ENCODE data around the gene CDHR2. TPM values are rescaled to one million over a fixed set of nuclear protein-coding genes. Genes with fewer than 3 reads are reported as not detected.
"Not testable (repeated sequence)": the region's sequence is repeated elsewhere in the genome, so short reads cannot be mapped to it uniquely, and the experiment has no call there.

The CDHR2 gene
- total RNA-seq, 2 experiments from 2014 or later = 1.3 to 2.4 TPM

DNA sequence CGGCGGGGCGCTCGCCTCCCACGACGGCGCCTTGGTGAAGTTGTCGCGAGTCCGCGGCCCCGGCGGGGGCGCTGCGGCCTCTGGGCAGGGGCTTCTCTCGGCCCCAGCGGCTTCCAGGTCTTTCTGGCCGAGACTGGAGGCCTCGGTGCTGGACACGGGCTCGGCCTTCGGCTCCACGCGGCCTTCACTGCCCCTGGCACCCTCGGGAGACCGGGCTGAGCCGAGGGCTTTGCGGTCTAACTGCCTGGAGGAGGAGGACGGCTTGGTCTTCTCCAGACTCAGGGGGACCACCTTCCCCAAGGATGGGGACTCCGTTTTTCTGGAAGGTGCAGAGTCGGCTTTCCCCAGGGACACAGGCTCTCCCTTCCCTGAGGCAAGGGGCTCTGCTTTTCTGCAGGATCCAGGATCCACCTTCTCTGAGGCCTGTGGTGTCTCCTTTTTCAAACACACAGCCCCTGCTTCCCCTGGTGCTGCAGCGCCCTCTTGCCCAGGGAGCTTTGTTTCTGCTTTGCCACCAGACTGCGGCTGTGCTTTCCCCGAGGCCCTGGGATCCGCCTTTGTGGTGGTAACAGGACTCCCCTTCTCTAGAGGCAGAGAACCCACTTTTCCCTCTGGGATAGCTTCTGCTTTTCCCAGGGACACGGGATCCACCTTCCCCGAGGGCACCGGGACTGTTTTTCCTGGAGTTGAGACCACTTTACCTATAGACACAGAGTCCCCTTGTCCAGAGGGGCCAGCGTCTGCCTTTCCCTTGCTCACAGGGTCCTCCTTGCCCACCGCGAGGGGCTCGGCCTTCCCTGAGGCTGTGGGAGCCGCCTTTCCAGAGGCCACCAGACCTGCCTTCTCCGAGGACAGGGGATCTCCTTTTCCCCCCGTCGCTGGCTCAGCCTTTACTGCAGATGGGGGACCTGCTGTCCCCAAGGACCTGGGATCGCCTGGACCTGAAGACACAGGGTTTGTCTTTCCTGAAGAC is 48.6 kb downstream of the CDHR2 start:
- DNase-seq = no peak
- Mint-ChIP-seq H3K4me1 (peaks cover 9% of the 10 kb centered on the region), H3K36me3 (ENCODE audit: low read depth) (no peaks in the 10 kb centered on the region), H3K4me3 (no peak overlapping the region), H3K9me3 (no peaks in the 10 kb centered on the region), H3K27ac (no peak overlapping the region), H3K27me3 (peaks cover 2% of the 10 kb centered on the region)
- CTCF ChIA-PET = interaction anchor here (0.9 to 4.0 kb wide), 4 partner anchors 10 to 40 kb away, joined by 3 to 19 read pairs (median 4); no protein-coding TSS in a partner anchor
- POLR2A ChIA-PET = no interaction called here

DNA sequence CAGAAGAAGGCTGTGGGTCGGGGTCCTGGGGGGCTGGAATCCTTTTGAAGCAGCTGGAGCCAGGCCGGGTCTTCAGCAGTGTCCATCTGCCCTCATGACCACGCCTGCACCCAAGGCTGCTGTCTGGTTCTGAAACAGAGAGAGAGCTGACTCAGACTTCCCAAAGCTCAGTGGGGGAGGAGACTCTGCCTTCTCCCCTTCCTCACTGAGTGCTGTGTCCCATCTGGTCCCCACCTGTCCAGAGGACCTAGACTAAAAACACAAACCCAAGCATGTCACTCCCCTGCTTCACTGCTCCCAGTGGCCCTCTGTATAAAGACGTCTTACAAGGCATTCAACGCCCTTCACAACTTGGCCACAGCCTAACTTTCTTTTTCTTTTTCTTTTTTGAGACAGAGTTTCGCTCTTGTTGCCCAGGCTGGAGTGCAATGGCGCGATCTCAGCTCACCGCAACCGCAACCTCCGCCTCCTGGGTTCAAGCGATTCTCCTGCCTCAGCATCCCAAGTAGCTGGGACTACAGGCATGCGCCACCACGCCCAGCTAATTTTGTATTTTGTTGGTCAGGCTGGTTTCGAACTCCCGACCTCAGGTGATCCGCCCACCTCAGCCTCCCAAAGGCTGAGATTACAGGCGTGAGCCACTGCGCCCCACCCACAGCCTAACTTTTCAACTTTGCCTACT is 50.7 kb downstream of the CDHR2 start:
- POLR2A ChIA-PET; H3K27ac Mint-ChIP-seq; H3K36me3 Mint-ChIP-seq (ENCODE audit: low read depth); H3K9me3 Mint-ChIP-seq; H3K27me3 Mint-ChIP-seq; H3K4me3 Mint-ChIP-seq; H3K4me1 Mint-ChIP-seq; DNase-seq: not testable (repeated sequence)
- CTCF ChIA-PET = interaction anchor here (0.5 to 1.4 kb wide), 4 partner anchors 13 to 501 kb away, joined by 3 to 4 read pairs (median 4); no protein-coding TSS in a partner anchor

DNA sequence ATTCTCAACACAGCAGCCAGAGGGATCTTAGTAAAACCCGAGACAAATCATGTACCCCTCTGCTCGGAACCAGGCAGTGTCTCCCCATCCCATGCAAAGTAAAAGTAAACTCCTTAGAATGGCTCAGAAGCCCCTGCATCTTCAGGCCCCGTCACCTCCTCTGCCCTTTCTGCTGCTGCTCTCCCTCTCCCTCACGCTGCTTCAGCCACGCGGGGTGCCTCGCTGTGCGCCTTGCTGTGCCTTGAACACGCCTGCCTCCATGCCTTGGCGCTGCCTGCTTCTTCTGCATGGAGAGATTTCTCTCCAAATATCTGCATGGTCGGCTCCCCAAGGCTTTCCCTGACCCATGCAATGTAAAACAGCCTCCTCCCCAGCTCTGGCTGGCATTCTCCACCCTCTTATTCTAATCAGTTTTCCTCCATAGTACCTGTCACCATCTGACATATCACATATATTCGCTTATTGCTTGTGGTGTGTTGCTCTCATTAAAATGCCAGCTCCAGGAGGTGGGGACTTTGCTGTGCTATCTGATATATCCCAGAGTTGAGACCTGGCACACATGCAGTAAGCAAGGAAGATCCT is 52.9 kb downstream of the CDHR2 start:
- Mint-ChIP-seq H3K27ac (no peak overlapping the region), H3K4me1 (no peaks in the 10 kb centered on the region), H3K9me3 (no peaks in the 10 kb centered on the region), H3K27me3 (peaks cover 8% of the 10 kb centered on the region), H3K36me3 (ENCODE audit: low read depth) (no peaks in the 10 kb centered on the region), H3K4me3 (no peak overlapping the region)
- CTCF ChIA-PET = no interaction called here
- POLR2A ChIA-PET = no interaction called here
- DNase-seq = no peak

DNA sequence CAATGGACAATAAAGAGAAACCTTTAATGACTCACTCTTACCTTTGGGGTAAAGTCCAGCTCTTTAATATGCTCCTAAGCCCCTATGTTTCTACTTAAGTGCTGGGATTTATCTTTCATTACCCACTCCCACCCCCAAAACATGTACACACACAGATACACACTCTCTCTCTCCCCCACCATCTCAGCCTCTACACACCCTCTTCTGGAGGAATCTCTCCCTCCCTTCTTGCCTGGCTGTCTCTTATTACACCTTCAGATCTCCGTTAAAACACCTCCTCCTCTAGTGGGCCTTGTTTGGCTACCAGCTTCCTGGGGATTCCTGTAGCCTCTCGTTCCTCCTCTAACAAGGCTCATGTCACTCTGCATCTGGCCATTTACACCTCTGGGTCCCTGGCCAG is 53.9 kb downstream of the CDHR2 start:
- Mint-ChIP-seq H3K9me3 (no peaks in the 10 kb centered on the region), H3K4me1 (peaks cover under 1% of the 10 kb centered on the region), H3K27ac (no peak overlapping the region), H3K27me3 (peaks cover 8% of the 10 kb centered on the region), H3K4me3 (no peak overlapping the region), H3K36me3 (ENCODE audit: low read depth) (no peaks in the 10 kb centered on the region)
- CTCF ChIA-PET = no interaction called here
- POLR2A ChIA-PET = no interaction called here
- no peak for DNase-seq

DNA sequence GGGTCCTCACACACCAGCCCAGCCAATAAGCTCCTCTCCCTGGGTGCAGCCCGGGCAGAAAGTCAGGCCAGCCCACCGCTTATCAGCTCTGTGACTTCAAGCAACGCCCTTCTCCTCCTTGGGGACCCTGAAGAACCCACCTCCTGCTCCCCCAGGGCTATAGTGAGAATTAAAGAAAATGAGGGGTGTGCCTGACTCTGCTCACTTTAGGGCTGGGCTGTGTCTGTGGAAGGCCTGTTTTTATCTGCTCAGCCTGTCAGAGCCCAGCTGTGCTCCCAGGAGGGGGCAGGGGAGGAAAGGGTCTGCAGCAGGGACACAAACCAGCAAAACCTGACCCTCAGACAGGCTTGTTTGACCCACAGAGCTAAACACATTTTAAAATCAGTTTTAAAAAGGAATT is 56.9 kb downstream of the CDHR2 start:
- Mint-ChIP-seq H3K27ac (no peak overlapping the region), H3K27me3 (peaks cover 20% of the 10 kb centered on the region), H3K9me3 (no peaks in the 10 kb centered on the region), H3K4me1 (peaks cover 16% of the 10 kb centered on the region), H3K4me3 (no peak overlapping the region), H3K36me3 (ENCODE audit: low read depth) (no peaks in the 10 kb centered on the region)
- POLR2A ChIA-PET = interaction anchor here (0.7 kb wide), 1 partner anchor 186 kb away, joined by 4 read pairs; no protein-coding TSS in a partner anchor
- no peak for DNase-seq
- CTCF ChIA-PET = interaction anchor here (1.1 to 3.3 kb wide), 4 partner anchors 9 to 55 kb away, joined by 3 to 19 read pairs (median 4); no protein-coding TSS in a partner anchor

DNA sequence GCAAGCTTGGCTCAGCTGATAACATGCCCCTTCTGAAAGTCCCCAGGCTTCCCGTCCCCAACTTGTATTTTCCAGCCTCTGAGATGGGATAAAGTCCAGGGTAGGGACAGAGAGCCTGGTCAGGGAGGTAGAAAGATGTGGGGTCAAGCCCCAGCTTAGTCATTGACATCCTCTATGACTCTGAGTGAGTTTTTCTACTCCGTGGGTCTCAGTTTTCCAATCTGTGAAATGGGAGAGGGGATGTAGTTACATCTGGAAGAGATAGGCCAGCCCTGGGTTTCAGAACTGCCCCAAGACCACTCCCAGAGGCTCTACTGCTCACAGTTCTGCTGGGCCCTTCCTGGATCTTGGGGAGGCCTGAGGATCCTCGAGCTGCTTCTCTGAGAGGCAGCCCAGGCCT is 57.7 kb downstream of the CDHR2 start:
- Mint-ChIP-seq H3K4me1 (peaks cover 19% of the 10 kb centered on the region), H3K4me3 (no peak overlapping the region), H3K27ac (no peak overlapping the region), H3K9me3 (no peaks in the 10 kb centered on the region), H3K27me3 (peaks cover 24% of the 10 kb centered on the region), H3K36me3 (ENCODE audit: low read depth) (no peaks in the 10 kb centered on the region)
- no peak for DNase-seq
- ChIA-PET CTCF (interaction anchor here (0.5 to 3.3 kb wide), 4 partner anchors 8 to 158 kb away, joined by 4 to 19 read pairs (median 5); partner anchors contain the start of gene FAF2), POLR2A (no interaction called here)

DNA sequence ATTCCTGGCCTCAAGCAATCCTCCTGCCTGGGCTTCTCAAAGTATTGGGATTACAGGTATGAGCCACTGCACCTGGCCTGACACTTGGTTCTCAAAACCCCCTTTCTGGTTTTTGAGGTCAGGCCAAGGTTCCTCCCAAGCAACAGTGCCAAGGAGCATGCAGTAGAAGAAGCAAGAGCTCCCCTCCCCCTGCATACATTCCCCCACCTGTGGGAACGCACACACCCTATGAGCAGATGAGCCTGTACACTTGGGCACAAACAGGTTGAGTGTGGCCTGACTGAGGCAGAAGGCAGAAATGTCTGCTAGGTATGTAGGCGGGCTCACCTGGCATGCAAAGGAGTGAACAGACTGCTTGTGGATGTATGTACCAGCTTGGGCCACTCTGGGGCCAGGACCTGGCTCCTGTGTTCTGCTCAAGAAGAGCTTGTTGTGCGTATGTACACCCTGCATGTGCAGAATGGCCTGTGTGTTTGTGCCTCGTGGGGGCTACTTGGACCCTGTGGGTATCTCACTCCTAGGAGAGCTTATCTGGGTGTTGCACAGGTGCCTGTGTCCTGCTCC is 59.1 kb downstream of the CDHR2 start:
- Mint-ChIP-seq H3K36me3 (ENCODE audit: low read depth) (no peaks in the 10 kb centered on the region), H3K9me3 (no peaks in the 10 kb centered on the region), H3K27ac (no peak overlapping the region), H3K27me3 (peaks cover 33% of the 10 kb centered on the region), H3K4me1 (peaks cover 19% of the 10 kb centered on the region), H3K4me3 (peak overlapping the region; percentile 87)
- ChIA-PET CTCF (interaction anchor here (0.7 to 3.3 kb wide), 6 partner anchors 11 to 239 kb away, joined by 3 to 19 read pairs (median 4); partner anchors contain the start of genes CLTB and FAF2), POLR2A (no interaction called here)
- no peak for DNase-seq

DNA sequence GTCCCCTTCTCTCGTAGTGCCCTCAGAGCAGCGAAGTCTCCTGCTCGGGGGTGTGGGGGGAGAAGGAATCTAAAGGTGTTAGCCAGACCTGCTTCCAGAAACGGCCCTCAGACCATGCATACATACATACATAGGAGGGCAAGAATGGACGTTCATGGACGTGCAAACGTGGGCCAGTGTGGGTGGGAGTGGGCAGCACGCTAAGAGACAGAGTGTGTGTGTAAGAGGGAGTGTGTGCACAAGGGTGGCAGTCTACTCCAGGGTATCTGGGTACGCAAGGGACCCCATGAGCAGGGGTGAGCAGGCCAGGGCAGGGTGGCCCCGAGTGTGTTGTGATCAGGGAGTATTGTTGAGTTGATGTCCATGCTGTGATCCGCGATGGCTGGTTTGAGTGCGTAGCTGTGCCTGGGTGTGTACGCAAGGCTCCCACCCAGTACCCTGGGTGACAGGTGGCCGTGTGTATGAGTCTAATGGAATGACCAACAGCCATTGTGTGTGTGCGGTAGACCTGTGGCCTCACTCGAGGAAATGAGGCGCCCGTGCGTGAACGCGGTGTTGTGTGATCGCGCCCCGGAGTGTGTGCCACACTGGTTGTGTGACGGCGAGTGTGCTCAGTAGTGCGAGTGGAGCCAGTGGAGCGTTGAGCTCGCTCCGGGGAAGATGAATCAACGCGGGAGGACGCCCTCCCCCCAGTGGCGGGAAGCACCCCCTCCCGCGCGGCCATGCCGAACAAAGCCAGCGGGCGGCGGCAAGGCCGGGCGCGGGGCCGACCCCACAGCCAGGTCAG is 60.0 kb downstream of the CDHR2 start:
- peaks cover 37% of the 10 kb centered on the region for H3K27me3 Mint-ChIP-seq

DNA sequence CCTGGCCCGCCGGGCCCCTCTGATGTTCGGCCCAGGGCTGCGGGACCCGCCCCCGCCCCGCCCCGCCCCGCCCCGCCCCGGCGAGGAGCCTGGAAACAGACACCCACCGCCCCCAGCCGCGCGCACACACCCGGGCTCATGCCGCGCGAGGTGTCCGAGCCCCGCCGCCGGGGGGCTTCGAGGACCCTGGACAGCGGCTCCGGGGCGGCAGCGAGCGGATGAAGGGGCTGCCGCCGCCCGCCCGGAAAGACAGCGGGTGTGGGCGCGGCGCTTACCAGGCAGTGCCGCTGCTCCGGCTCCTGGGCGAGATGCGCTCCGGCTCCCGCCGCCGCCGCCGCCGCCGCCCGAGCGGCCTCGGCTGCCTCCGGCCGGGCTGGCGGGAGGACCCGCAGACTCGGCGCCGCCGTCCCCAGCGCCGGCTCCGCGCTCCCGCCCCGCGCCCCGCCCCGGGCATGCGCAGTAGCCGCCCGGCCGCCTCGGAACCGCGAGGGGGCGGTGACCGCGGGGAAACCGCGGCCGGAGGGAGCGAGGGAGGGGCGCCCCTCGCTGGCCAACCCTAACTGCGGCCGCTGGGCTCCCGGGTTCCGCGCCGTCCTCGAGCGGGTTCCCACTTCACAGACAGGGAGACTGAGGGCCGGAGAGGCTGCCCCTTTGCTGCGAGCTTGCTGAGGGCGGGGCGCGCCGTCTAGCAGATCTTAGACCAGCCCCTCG is 60.7 kb downstream of the CDHR2 start, which contains the start of gene GPRIN1:
TSS of gene GPRIN1 (minus strand) at position 433 of the 711 bp plus-strand sequence. CDS start 10,322 bp downstream, outside the sequence.
- H3K36me3 Mint-ChIP-seq (ENCODE audit: low read depth) = no peaks in the 10 kb centered on the region
- peak; percentile 47 for DNase-seq
- POLR2A ChIA-PET = no interaction called here
- CTCF ChIA-PET = interaction anchor here (0.6 to 0.8 kb wide), 2 partner anchors 22 to 78 kb away, joined by 3 read pairs; no protein-coding TSS in a partner anchor
- H3K9me3 Mint-ChIP-seq = no peaks in the 10 kb centered on the region
- peaks cover 19% of the 10 kb centered on the region for H3K4me1 Mint-ChIP-seq
- peak within 1 kb of the TSS; percentile 87 for H3K4me3 Mint-ChIP-seq
- H3K27ac Mint-ChIP-seq = peak within 1 kb of the TSS; percentile 68
- H3K27me3 Mint-ChIP-seq = peaks cover 38% of the 10 kb centered on the region

More for the DNA sequence above, 60.0 kb downstream of the CDHR2 start:
- Mint-ChIP-seq H3K9me3 (no peaks in the 10 kb centered on the region), H3K4me1 (peaks cover 19% of the 10 kb centered on the region), H3K4me3 (peak overlapping the region; percentile 87), H3K36me3 (ENCODE audit: low read depth) (no peaks in the 10 kb centered on the region), H3K27ac (peak overlapping the region; percentile 68)
- POLR2A ChIA-PET = no interaction called here
- no peak for DNase-seq
- CTCF ChIA-PET = interaction anchor here (0.6 to 3.3 kb wide), 6 partner anchors 12 to 193 kb away, joined by 3 to 19 read pairs (median 3); partner anchors contain the start of gene CLTB

DNA sequence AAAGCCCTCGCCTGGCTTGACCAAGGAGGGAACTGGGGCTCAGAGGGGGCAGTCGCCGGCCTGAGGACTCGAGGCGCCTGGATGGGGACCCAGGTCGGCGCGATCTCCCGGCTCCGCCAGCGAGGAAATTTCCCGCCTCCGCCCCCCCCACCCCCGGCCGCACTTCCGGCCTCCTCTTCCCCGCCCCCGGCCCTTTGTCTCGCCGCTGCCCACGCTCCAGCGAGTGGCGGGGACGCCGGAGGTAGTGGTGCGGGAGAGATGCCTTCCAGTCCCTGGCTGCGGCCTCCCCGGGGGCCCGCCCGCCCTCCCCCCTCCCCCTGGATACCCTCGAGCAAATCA is 61.3 kb downstream of the CDHR2 start:
- Mint-ChIP-seq H3K27me3 (peaks cover 39% of the 10 kb centered on the region), H3K36me3 (ENCODE audit: low read depth) (no peaks in the 10 kb centered on the region), H3K9me3 (no peaks in the 10 kb centered on the region), H3K4me3 (peak overlapping the region; percentile 71), H3K27ac (no peak overlapping the region), H3K4me1 (peaks cover 19% of the 10 kb centered on the region)
- CTCF ChIA-PET = no interaction called here
- POLR2A ChIA-PET = no interaction called here
- DNase-seq = no peak

DNA sequence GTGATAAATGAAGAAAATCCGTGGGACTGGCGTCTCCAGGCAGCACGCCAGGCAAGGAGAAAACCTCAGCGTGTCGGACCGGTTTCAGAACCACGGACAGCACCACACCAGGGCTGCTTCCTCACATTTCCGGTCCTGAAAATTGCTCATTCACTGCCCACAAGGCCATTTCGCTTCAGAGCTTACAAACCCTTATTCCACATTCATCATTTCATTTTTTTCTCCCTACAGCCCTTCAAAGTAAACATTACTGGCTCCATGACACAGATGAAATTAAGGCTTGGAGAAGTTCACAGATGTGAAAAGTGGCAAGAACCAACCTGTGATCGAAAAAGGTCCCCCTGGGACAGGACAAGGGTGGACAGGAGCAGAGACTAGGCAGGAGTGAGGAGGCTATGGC is 62.3 kb downstream of the CDHR2 start:
- DNase-seq = peak; percentile 73
- ChIA-PET POLR2A (no interaction called here), CTCF (interaction anchor here (1.0 to 1.1 kb wide), 2 partner anchors 15 to 16 kb away, joined by 3 read pairs; no protein-coding TSS in a partner anchor)

More for the DNA sequence above, 62.3 kb downstream of the CDHR2 start:
- Mint-ChIP-seq H3K9me3 (no peaks in the 10 kb centered on the region), H3K4me3 (no peak overlapping the region), H3K36me3 (ENCODE audit: low read depth) (no peaks in the 10 kb centered on the region), H3K27me3 (peaks cover 46% of the 10 kb centered on the region), H3K4me1 (peaks cover 19% of the 10 kb centered on the region), H3K27ac (no peak overlapping the region)

Measured in activated CD4-positive, alpha-beta T cell treated with anti-CD3 and anti-CD28 coated beads, Interleukin-2, amount 10 ng/mL, durations not matched to agents 7 days and 5 days (primary cell).